Ishikawa (cell line): Measurements from ENCODE around the gene CEP112.

Experiments
- CEBPB ChIP-seq: IDR thresholded peaks from 2 replicates; pipeline ENCODE4 v1.6.1; 2012
- CREB1 ChIP-seq: IDR thresholded peaks from 2 replicates; pipeline ENCODE4 v1.6.1; 2012; ENCODE audit warnings: low read depth
- EGR1 ChIP-seq: IDR thresholded peaks from 2 replicates; pipeline ENCODE4 v1.6.1; 2012
- EP300 ChIP-seq: IDR thresholded peaks from 2 replicates; pipeline ENCODE4 v1.6.1; 2012; ENCODE audit warnings: borderline replicate concordance
- FOXM1 ChIP-seq: IDR thresholded peaks from 2 replicates; pipeline ENCODE4 v1.6.1; 2012; ENCODE audit warnings: low read depth, borderline replicate concordance
- NFIC ChIP-seq: IDR thresholded peaks from 2 replicates; pipeline ENCODE4 v1.6.1; 2012
- RAD21 ChIP-seq: IDR thresholded peaks from 2 replicates; pipeline ENCODE4 v1.6.1; 2012; ENCODE audit warnings: low read depth
- REST ChIP-seq: IDR thresholded peaks from 2 replicates; pipeline ENCODE4 v1.6.1; 2012; ENCODE audit warnings: low read depth, mild to moderate bottlenecking
- TAF1 ChIP-seq: IDR thresholded peaks from 2 replicates; pipeline ENCODE4 v1.6.1; 2012; ENCODE audit warnings: low read depth, mild to moderate bottlenecking
- TCF12 ChIP-seq: IDR thresholded peaks from 2 replicates; pipeline ENCODE4 v1.6.1; 2012; ENCODE audit warnings: low read depth
- TEAD4 ChIP-seq: IDR thresholded peaks from 2 replicates; pipeline ENCODE4 v1.6.1; 2012
- USF1 ChIP-seq: IDR thresholded peaks from 2 replicates; pipeline ENCODE4 v1.6.1; 2012
- YY1 ChIP-seq: IDR thresholded peaks from 2 replicates; pipeline ENCODE4 v1.6.1; 2012; ENCODE audit warnings: low read depth
- ZBTB7A ChIP-seq: IDR thresholded peaks from 2 replicates; pipeline ENCODE4 v1.6.1; 2012; ENCODE audit warnings: low read depth
- TF ChIP-seq, protein P1 (sequence below): IDR thresholded peaks from 2 replicates; pipeline ENCODE4 v1.6.1; 2012

CEP112 gene

DNA sequence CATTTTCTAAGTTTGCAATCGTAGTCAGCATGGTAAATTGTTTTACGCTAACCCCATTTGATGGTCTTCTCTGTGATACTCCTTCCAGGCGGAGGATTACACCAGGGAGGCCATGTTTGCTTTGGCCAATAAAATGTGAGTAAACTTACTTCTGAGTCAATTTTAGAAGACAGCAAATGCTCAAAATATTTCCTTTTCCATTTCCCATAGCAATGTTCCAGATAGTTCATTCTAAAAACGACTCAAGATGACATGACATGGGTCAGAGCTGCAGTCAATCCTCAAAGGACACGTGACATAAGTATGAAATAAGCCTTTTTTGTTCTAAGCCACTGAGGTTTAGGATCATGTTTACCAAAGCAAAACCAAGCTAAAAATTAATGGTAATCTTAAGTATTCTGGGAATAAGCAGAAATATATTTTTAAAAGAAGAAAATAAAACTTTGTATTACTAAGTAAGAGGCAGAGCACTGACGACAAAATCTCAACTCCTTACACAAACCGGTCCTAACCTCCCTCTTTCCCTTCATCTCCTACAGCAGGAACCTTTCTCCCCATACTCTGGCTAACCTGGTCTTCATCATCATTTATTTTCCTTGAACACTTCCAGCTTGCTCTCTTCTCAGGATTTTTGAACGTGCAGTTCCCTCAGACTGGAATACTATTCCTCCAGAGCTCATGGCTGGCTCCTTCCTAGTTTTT lies 266.2 kb downstream of the CEP112 start:
- no peak for TF ChIP-seq REST
- no peak for TF ChIP-seq RAD21
- no peak for TF ChIP-seq FOXM1
- no peak for TF ChIP-seq NFIC
- TF ChIP-seq CREB1: no peak
- TF ChIP-seq, protein P1, sequence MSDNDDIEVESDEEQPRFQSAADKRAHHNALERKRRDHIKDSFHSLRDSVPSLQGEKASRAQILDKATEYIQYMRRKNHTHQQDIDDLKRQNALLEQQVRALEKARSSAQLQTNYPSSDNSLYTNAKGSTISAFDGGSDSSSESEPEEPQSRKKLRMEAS: no peak

DNA sequence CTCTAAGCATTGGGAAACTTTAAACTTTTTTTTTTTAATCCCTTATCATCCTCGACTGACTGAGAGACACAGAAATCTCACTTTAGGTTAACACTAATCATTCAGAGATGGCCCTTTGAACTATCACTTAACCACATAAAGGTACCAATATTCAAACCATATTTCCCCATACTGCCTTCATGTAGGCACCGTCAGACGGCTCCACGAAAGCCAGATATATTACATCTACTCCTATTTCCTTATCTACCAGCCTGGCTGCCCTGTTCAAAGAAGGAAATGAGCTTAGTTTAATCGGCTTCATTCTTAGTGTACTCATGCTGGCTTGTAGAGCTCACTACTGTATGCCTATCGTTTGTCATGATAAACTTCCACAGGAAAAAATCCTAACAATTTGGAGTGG lies 270.9 kb downstream of the CEP112 start:
- no peak for TF ChIP-seq RAD21
- no peak for TF ChIP-seq EGR1
- TF ChIP-seq FOXM1: no peak
- TF ChIP-seq, protein P1: no peak
- no peak for TF ChIP-seq TAF1
- no peak for TF ChIP-seq YY1
- no peak for TF ChIP-seq REST
- TF ChIP-seq TCF12: no peak
- no peak for TF ChIP-seq CREB1
- no peak for TF ChIP-seq CEBPB
- no peak for TF ChIP-seq USF1
- no peak for TF ChIP-seq EP300
- no peak for TF ChIP-seq NFIC
- no peak for TF ChIP-seq ZBTB7A
- no peak for TF ChIP-seq TEAD4

GRCh38 chr17:65918916-65919315 lies 273.0 kb downstream of the CEP112 start:
- TF ChIP-seq CREB1 (no peak), YY1 (no peak), USF1 (no peak), EP300 (no peak), TCF12 (no peak), TEAD4 (no peak), TAF1 (no peak)

GRCh38 chr17:65918500-65918899 lies 273.4 kb downstream of the CEP112 start:
- TF ChIP-seq TAF1: no peak
- no peak for TF ChIP-seq FOXM1
- no peak for TF ChIP-seq TCF12
- no peak for TF ChIP-seq YY1
- TF ChIP-seq RAD21: no peak
- TF ChIP-seq USF1: no peak
- no peak for TF ChIP-seq CREB1
- no peak for TF ChIP-seq ZBTB7A
- TF ChIP-seq EP300: no peak
- no peak for TF ChIP-seq EGR1
- TF ChIP-seq REST: no peak
- TF ChIP-seq NFIC: no peak
- TF ChIP-seq TEAD4: no peak
- no peak for TF ChIP-seq CEBPB
- TF ChIP-seq, protein P1: no peak
